ENCODE data around the gene MCRIP2. TPM values are rescaled to one million over a fixed set of nuclear protein-coding genes. Genes with fewer than 3 reads are reported as not detected.

MCRIP2 gene
- polyA plus RNA-seq, 4 donors = 43.4 to 279 (median 166) TPM

DNA sequence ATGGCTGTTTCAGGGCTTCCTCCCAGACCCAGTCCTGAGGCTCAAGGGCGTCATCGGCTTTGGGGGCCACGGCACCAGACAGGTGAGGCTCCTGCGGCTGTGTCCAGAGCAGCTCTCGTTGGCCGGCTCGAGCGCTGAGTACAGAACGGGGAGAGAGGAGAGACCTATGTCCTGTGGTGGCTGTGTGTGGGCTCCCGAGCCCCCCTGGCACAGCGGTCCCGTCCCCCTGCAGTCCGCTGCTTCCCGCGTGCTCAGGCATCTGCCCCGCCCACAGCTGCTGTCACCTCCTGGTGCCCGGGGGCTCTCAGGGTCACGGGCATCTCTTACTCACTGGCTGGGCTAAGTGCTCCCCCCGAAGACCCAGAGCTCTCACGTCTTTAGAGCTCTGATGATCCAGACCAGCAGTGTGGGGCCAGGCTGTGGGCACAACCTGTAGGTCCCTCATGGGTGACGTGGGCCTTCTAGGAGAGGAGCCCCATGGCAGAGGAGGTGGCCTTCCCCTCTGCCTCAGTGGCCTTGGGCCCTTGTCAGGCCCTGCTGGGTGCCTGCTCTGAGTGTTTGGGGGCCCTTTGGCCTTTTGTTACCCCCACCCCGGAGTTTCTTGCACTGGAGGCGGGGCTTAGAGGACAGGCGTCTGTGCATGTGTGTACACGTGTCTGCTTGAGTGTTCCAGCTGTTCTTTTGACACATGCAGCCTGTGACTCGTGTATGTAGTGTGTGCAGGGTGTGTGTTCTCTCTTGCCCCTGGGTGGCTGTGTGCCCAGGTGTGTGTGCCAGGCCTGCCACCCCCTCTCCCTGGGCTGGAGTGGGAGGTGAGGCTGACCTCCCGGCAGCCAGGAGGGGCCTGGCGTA lies 11.1 kb downstream of the MCRIP2 start:
- Histone ChIP-seq H3K4me1 (ENCODE audit: control insufficient read depth in 3 of 3, insufficient read depth in 2 of 3, low read depth in 1 of 3, low read length in 2 of 3) (peaks cover 0 to 19% (median 0%) of the 10 kb centered on the region in 3 donors), H3K4me3 (ENCODE audit: low read depth in 1 of 3, low read length in 3 of 3) (no peak overlapping the region), H3K9me3 (ENCODE audit: control insufficient read depth in 2 of 2, insufficient read depth in 1 of 2, low read depth in 1 of 2, low read length in 1 of 2) (no peaks in the 10 kb centered on the region), H3K27me3 (ENCODE audit: control insufficient read depth in 3 of 3, insufficient read depth in 3 of 3, low read length in 3 of 3) (no peaks in the 10 kb centered on the region), H3K36me3 (ENCODE audit: control insufficient read depth in 3 of 3, insufficient read depth in 2 of 3, low read depth in 1 of 3, low read length in 3 of 3) (peaks cover 0 to 82% (median 0%) of the 10 kb centered on the region in 3 donors), H3K27ac (ENCODE audit: low read depth in 1 of 3, low read length in 2 of 3) (no peak overlapping the region)
- 87 to 89% (median 88%) methylated on average over 23 to 28 of the region's 28 CpGs for WGBS, 3 donors
- DNase-seq (no peak), FAIRE-seq (no peak)

DNA sequence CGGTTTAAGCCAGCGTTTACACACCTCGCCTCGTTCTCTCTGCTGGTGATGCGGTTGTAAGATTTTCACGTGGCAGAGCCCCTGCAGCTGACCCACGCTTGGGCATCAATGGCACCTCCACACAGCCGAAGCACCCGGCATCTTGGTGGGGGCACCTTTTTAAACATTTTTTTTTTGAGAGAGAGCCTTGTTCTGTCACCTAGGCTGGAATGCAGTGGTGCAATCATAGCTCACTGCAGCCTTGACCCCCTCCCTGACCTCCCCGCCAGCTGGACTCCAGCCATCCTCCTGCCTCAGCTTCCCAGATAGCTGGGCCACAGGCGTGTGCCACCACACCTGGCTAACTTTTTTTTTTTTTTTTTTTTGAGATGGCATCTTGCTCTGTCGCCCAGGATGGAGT lies 12.4 kb downstream of the MCRIP2 start:
- Histone ChIP-seq H3K36me3 (ENCODE audit: control insufficient read depth in 3 of 3, insufficient read depth in 2 of 3, low read depth in 1 of 3, low read length in 3 of 3) (peaks cover 0 to 86% (median 0%) of the 10 kb centered on the region in 3 donors), H3K9me3 (ENCODE audit: control insufficient read depth in 2 of 2, insufficient read depth in 1 of 2, low read depth in 1 of 2, low read length in 1 of 2) (no peaks in the 10 kb centered on the region), H3K27me3 (ENCODE audit: control insufficient read depth in 3 of 3, insufficient read depth in 3 of 3, low read length in 3 of 3) (no peaks in the 10 kb centered on the region), H3K4me3 (ENCODE audit: low read depth in 1 of 3, low read length in 3 of 3) (no peak overlapping the region), H3K4me1 (ENCODE audit: control insufficient read depth in 3 of 3, insufficient read depth in 2 of 3, low read depth in 1 of 3, low read length in 2 of 3) (peaks cover 0 to 8% (median 0%) of the 10 kb centered on the region in 3 donors), H3K27ac (ENCODE audit: low read depth in 1 of 3, low read length in 2 of 3) (no peak overlapping the region)
- FAIRE-seq = no peak
- no peak for DNase-seq
- 91 to 92% (median 91%) methylated on average over 12 of the region's 12 CpGs for WGBS, 3 donors

DNA sequence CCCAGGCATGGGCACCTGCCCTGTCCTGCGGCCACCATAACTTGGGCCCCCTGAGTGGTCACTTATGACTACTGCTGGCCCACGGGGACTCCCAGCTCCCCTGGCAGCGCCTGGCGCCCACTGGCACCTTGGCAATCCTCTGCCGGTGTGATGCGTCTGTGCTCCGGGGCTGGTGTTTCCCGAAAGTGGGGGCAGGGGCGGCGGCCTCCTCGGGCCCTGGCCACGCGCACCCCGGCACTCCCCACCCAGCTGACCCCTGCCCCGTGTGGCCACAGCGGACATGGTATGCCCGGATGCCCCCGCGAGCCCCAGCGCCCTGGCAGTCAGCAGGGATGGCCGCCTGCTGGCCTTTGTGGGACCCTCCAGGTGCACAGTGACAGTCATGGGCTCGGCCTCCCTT lies 15.9 kb downstream of the MCRIP2 start:
- H3K27ac ChIP-seq (ENCODE audit: low read depth in 1 of 3, low read length in 2 of 3) = no peak overlapping the region
- H3K36me3 ChIP-seq (ENCODE audit: control insufficient read depth in 3 of 3, insufficient read depth in 2 of 3, low read depth in 1 of 3, low read length in 3 of 3) = peaks cover 0 to 89% (median 0%) of the 10 kb centered on the region in 3 donors
- H3K4me3 ChIP-seq (ENCODE audit: low read depth in 1 of 3, low read length in 3 of 3) = no peak overlapping the region
- WGBS, 3 donors = 93 to 98% (median 96%) methylated on average over 14 to 22 of the region's 22 CpGs
- peaks cover 0 to 17% (median 0%) of the 10 kb centered on the region in 3 donors for H3K4me1 ChIP-seq (ENCODE audit: control insufficient read depth in 3 of 3, insufficient read depth in 2 of 3, low read depth in 1 of 3, low read length in 2 of 3)
- DNase-seq = no peak
- FAIRE-seq = no peak
- no peaks in the 10 kb centered on the region for H3K27me3 ChIP-seq (ENCODE audit: control insufficient read depth in 3 of 3, insufficient read depth in 3 of 3, low read length in 3 of 3)
- no peaks in the 10 kb centered on the region for H3K9me3 ChIP-seq (ENCODE audit: control insufficient read depth in 2 of 2, insufficient read depth in 1 of 2, low read depth in 1 of 2, low read length in 1 of 2)

DNA sequence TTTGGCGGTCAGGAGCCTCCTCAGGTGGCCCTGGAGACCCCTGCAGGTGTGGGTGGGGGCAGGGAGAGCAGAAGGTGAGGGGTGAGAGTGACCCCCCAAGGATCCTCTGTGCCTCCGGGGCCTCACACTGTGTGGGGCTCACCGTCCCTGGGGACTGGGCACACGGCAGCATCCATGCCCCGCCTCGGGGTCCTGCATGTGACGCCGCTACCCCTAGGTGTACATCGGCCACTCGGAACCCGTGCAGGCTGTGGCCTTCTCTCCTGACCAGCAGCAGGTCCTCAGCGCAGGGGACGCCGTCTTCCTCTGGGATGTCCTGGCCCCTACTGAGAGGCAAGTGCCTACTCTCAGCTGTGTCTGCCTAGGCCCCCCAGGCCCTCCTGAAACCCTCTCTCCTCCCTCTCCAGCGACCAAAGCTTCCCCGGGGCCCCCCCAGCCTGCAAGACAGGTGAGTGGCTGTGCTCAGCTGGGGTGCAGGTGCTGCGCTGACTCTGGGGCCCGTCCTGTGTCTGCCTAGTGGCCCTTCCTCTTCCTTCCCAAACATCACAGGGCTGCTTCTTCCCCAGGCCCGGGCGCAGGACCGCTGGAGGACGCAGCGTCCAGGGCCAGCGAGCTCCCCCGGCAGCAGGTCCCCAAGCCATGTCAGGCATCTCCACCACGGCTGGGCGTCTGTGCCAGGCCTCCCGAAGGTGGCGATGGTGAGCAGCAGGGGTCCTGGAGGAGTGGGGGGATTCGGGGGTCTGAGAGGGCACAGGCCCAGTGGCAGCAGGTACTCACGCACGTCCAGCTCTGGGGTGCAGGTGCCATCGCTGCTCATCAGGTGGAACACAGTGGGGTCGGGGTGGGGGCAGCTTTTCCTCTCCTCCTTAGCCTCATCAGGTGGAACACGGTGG lies 17.3 kb downstream of the MCRIP2 start:
- FAIRE-seq = no peak
- DNase-seq = no peak
- WGBS, 3 donors = 90 to 91% (median 90%) methylated on average over 28 to 35 of the region's 35 CpGs
- Histone ChIP-seq H3K27ac (ENCODE audit: low read depth in 1 of 3, low read length in 2 of 3) (no peak overlapping the region), H3K27me3 (ENCODE audit: control insufficient read depth in 3 of 3, insufficient read depth in 3 of 3, low read length in 3 of 3) (no peaks in the 10 kb centered on the region), H3K4me1 (ENCODE audit: control insufficient read depth in 3 of 3, insufficient read depth in 2 of 3, low read depth in 1 of 3, low read length in 2 of 3) (peaks cover 0 to 17% (median 0%) of the 10 kb centered on the region in 3 donors), H3K36me3 (ENCODE audit: control insufficient read depth in 3 of 3, insufficient read depth in 2 of 3, low read depth in 1 of 3, low read length in 3 of 3) (peaks cover 0 to 87% (median 0%) of the 10 kb centered on the region in 3 donors), H3K4me3 (ENCODE audit: low read depth in 1 of 3, low read length in 3 of 3) (no peak overlapping the region), H3K9me3 (ENCODE audit: control insufficient read depth in 2 of 2, insufficient read depth in 1 of 2, low read depth in 1 of 2, low read length in 1 of 2) (no peaks in the 10 kb centered on the region)

DNA sequence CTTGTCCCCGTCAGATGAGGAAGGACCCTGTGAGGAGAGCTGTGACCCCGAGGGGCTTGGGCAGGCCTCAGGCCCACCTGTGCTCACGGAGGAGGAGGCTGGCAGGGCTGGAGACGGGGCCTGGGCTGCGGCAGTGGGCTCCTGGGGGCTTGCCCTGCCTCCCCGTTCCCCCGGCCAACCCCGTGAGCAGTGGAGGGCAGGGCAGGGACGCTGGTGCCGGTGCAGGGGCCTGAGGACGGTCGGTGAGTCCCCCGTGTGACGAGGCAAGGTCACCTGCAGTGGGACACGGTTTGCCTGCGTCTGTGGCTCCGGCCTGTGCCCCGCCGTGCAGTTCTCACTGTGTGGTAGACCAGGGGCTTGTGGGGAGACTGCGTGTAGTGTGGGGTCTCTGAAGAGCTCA lies 18.0 kb downstream of the MCRIP2 start:
- DNase-seq (no peak), FAIRE-seq (no peak)
- 90 to 91% (median 90%) methylated on average over 11 to 20 of the region's 20 CpGs for WGBS, 3 donors

DNA sequence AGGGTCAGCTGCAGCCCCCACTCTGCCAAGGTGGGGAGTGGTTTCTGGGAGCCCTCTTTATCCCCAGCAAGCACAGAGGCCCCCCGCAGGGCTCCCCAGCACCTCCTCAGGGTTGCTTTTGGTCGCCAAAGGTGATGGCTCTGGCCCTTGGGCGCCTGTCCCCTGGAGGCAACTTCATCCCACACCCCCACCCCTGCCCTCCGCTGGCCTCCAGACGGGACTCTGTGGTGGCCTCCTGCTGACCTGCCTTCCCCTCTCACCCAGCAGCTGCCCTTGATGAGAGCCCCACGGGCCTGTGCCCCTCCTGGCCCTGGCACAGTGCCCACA lies 18.5 kb downstream of the MCRIP2 start:
- Histone ChIP-seq H3K27ac (ENCODE audit: low read depth in 1 of 3, low read length in 2 of 3) (peak overlapping the region in 1 of 3 donors; percentile 59), H3K27me3 (ENCODE audit: control insufficient read depth in 3 of 3, insufficient read depth in 3 of 3, low read length in 3 of 3) (no peaks in the 10 kb centered on the region), H3K9me3 (ENCODE audit: control insufficient read depth in 2 of 2, insufficient read depth in 1 of 2, low read depth in 1 of 2, low read length in 1 of 2) (no peaks in the 10 kb centered on the region), H3K4me3 (ENCODE audit: low read depth in 1 of 3, low read length in 3 of 3) (no peak overlapping the region), H3K4me1 (ENCODE audit: control insufficient read depth in 3 of 3, insufficient read depth in 2 of 3, low read depth in 1 of 3, low read length in 2 of 3) (peaks cover 0 to 17% (median 0%) of the 10 kb centered on the region in 3 donors), H3K36me3 (ENCODE audit: control insufficient read depth in 3 of 3, insufficient read depth in 2 of 3, low read depth in 1 of 3, low read length in 3 of 3) (peaks cover 0 to 83% (median 0%) of the 10 kb centered on the region in 3 donors)
- WGBS, 3 donors = 61 to 69% (median 67%) methylated on average over 6 of the region's 6 CpGs
- FAIRE-seq = no peak
- DNase-seq = no peak

More for the DNA sequence above, 18.0 kb downstream of the MCRIP2 start:
- peaks cover 0 to 17% (median 0%) of the 10 kb centered on the region in 3 donors for H3K4me1 ChIP-seq (ENCODE audit: control insufficient read depth in 3 of 3, insufficient read depth in 2 of 3, low read depth in 1 of 3, low read length in 2 of 3)
- H3K36me3 ChIP-seq (ENCODE audit: control insufficient read depth in 3 of 3, insufficient read depth in 2 of 3, low read depth in 1 of 3, low read length in 3 of 3) = peaks cover 0 to 88% (median 0%) of the 10 kb centered on the region in 3 donors
- H3K9me3 ChIP-seq (ENCODE audit: control insufficient read depth in 2 of 2, insufficient read depth in 1 of 2, low read depth in 1 of 2, low read length in 1 of 2) = no peaks in the 10 kb centered on the region
- H3K27me3 ChIP-seq (ENCODE audit: control insufficient read depth in 3 of 3, insufficient read depth in 3 of 3, low read length in 3 of 3) = no peaks in the 10 kb centered on the region
- H3K4me3 ChIP-seq (ENCODE audit: low read depth in 1 of 3, low read length in 3 of 3) = no peak overlapping the region
- H3K27ac ChIP-seq (ENCODE audit: low read depth in 1 of 3, low read length in 2 of 3) = no peak overlapping the region

DNA sequence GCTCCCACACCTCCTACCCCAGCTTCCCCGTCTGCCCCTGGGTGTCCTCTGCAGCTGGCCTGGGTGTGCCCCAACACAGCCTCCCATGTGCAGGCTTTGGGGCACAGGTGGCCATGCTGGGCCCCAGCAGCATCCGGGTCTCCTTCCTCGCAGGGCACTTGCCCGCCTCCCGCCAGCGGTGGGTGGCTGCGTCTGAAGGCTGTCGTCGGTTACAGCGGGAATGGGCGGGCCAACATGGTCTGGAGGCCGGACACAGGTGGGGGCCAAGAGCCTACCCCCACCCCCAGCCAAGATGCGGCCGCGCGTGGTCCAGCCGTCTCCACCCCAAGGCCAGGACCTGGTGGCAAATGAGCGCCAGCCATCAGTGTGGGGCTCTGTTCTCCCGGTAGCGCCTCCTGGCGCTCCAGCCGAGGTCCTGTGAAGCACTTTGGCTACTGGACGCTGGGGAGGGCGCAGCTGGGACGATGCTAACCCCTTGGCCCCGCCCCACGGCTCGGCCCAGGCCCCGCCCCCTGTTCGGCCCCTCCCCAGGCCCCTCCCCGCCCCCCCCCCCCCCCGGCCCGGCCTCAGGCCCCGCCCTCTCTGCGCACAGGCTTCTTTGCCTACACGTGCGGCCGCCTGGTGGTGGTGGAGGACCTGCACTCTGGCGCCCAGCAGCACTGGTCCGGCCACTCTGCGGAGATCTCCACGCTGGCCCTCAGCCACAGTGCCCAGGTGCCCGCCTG lies 19.0 kb downstream of the MCRIP2 start:
- peak overlapping the region in 2 of 3 donors; percentile 53 to 59 for H3K27ac ChIP-seq (ENCODE audit: low read depth in 1 of 3, low read length in 2 of 3)
- FAIRE-seq (no peak), DNase-seq (peak; percentile 84 to 88)
- H3K9me3 ChIP-seq (ENCODE audit: control insufficient read depth in 2 of 2, insufficient read depth in 1 of 2, low read depth in 1 of 2, low read length in 1 of 2) = no peaks in the 10 kb centered on the region
- no peaks in the 10 kb centered on the region for H3K27me3 ChIP-seq (ENCODE audit: control insufficient read depth in 3 of 3, insufficient read depth in 3 of 3, low read length in 3 of 3)
- H3K4me1 ChIP-seq (ENCODE audit: control insufficient read depth in 3 of 3, insufficient read depth in 2 of 3, low read depth in 1 of 3, low read length in 2 of 3) = peaks cover 0 to 17% (median 0%) of the 10 kb centered on the region in 3 donors
- no peak overlapping the region for H3K4me3 ChIP-seq (ENCODE audit: low read depth in 1 of 3, low read length in 3 of 3)
- peaks cover 0 to 78% (median 0%) of the 10 kb centered on the region in 3 donors for H3K36me3 ChIP-seq (ENCODE audit: control insufficient read depth in 3 of 3, insufficient read depth in 2 of 3, low read depth in 1 of 3, low read length in 3 of 3)
- 20 to 25% (median 21%) methylated on average over 24 to 41 of the region's 43 CpGs for WGBS, 3 donors

All from small intestine (tissue), 7 donors.